IMR-90 (cell line): ENCODE results near the gene PINK1.

Experiments used
- CEBPB ChIP-seq: IDR thresholded peaks from 2 replicates; pipeline ENCODE4 v1.6.1; 2012; ENCODE audit warnings: low read depth, low read length, improper control_type of control experiment
- FOS ChIP-seq: fragments of 150-350 bp; IDR thresholded peaks from 2 replicates; pipeline ENCODE4 v1.6.1; 2016; ENCODE audit warnings: low read depth, low read length
- MAZ ChIP-seq: IDR thresholded peaks from 2 replicates; pipeline ENCODE4 v1.6.1; 2012; ENCODE audit warnings: low read depth, mild to moderate bottlenecking, low read length, improper control_type of control experiment, moderate library complexity, borderline replicate concordance
- POLR2A ChIP-seq: IDR thresholded peaks from 2 replicates; pipeline ENCODE4 v1.6.1; 2012; ENCODE audit warnings: mild to moderate bottlenecking, low read depth, low read length
- RCOR1 ChIP-seq: IDR thresholded peaks from 2 replicates; pipeline ENCODE4 v1.6.1; 2012; ENCODE audit warnings: mild to moderate bottlenecking, low read length, improper control_type of control experiment; ENCODE audit not compliant: insufficient replicate concordance
- TF ChIP-seq, protein P1 (sequence below): conservative IDR thresholded peaks from 2 replicates; pipeline ENCODE4 v1.5.1; 2012; ENCODE audit warnings: mild to moderate bottlenecking, low read depth, low read length, improper control_type of control experiment

DNA sequence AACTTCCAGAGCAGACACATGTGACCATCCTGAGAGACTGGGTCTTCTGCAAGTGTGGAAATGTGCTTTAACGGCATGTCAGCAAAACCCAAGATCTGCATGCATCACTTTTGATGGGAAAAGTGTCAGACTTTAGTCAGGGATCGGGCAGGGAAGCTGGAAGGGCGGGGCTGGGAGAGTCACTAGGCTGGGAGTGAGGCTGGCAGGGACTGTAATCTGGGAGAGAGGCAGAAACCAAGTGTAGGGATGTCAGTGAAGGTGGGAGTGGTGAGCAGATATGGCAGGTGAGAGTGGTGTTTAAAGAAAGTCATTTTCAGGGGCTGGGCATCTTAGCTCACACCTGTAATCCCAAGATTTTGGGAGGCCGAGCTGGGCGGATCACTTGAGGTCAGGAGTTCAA is 33.1 kb upstream of the PINK1 start:
- TF ChIP-seq, protein P1, sequence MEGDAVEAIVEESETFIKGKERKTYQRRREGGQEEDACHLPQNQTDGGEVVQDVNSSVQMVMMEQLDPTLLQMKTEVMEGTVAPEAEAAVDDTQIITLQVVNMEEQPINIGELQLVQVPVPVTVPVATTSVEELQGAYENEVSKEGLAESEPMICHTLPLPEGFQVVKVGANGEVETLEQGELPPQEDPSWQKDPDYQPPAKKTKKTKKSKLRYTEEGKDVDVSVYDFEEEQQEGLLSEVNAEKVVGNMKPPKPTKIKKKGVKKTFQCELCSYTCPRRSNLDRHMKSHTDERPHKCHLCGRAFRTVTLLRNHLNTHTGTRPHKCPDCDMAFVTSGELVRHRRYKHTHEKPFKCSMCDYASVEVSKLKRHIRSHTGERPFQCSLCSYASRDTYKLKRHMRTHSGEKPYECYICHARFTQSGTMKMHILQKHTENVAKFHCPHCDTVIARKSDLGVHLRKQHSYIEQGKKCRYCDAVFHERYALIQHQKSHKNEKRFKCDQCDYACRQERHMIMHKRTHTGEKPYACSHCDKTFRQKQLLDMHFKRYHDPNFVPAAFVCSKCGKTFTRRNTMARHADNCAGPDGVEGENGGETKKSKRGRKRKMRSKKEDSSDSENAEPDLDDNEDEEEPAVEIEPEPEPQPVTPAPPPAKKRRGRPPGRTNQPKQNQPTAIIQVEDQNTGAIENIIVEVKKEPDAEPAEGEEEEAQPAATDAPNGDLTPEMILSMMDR, result no peak
- no peak for TF ChIP-seq CEBPB
- no peak for TF ChIP-seq POLR2A
- no peak for TF ChIP-seq FOS
- no peak for TF ChIP-seq RCOR1
- TF ChIP-seq MAZ, result no peak
